ENCODE results near the gene REG1B.
"Not testable (repeated sequence)": the region's sequence is repeated elsewhere in the genome, so short reads cannot be mapped to it uniquely, and the experiment has no call there.

Gene REG1B

GRCh38 chr2:79083597-79084251 is 4.1 kb downstream of the REG1B start:
- peaks cover 32% of the 10 kb centered on the region for H3K27me3 ChIP-seq (ENCODE audit: insufficient read depth, low read depth, severe bottlenecking)
- no peak for TF ChIP-seq CTCF (IDR thresholded peaks at IDR 0.05; ENCODE audit: low read depth, low read length)
- no peak overlapping the region for H3K4me3 ChIP-seq (ENCODE audit: low read depth, low read length)
- no peaks in the 10 kb centered on the region for H3K36me3 ChIP-seq
- H3K27ac ChIP-seq, result no peak overlapping the region
- no peak for DNase-seq
- no peaks in the 10 kb centered on the region for H3K9me3 ChIP-seq (ENCODE audit: severe bottlenecking)

GRCh38 chr2:79082987-79083386 is 4.8 kb downstream of the REG1B start:
- H3K4me3 ChIP-seq (ENCODE audit: low read depth, low read length), result no peak overlapping the region
- no peak for TF ChIP-seq CTCF (IDR thresholded peaks at IDR 0.05; ENCODE audit: low read depth, low read length)
- H3K9me3 ChIP-seq (ENCODE audit: severe bottlenecking), result peaks cover 2% of the 10 kb centered on the region
- no peak for DNase-seq
- peaks cover 26% of the 10 kb centered on the region for H3K27me3 ChIP-seq (ENCODE audit: insufficient read depth, low read depth, severe bottlenecking)
- no peaks in the 10 kb centered on the region for H3K36me3 ChIP-seq
- H3K27ac ChIP-seq, result no peak overlapping the region

GRCh38 chr2:79071078-79071477 is 16.7 kb downstream of the REG1B start:
- H3K36me3 ChIP-seq, result no peaks in the 10 kb centered on the region
- TF ChIP-seq CTCF (IDR thresholded peaks at IDR 0.05; ENCODE audit: low read depth, low read length), result no peak
- no peak overlapping the region for H3K4me3 ChIP-seq (ENCODE audit: low read depth, low read length)
- H3K9me3 ChIP-seq (ENCODE audit: severe bottlenecking), result no peaks in the 10 kb centered on the region
- peaks cover 52% of the 10 kb centered on the region for H3K27me3 ChIP-seq (ENCODE audit: insufficient read depth, low read depth, severe bottlenecking)
- H3K27ac ChIP-seq, result no peak overlapping the region
- no peak for DNase-seq

GRCh38 chr2:79065201-79065600 is 22.6 kb downstream of the REG1B start:
- Histone ChIP-seq H3K36me3 (no peaks in the 10 kb centered on the region), H3K4me3 (ENCODE audit: low read depth, low read length) (no peak overlapping the region), H3K27ac (no peak overlapping the region), H3K27me3 (ENCODE audit: insufficient read depth, low read depth, severe bottlenecking) (peaks cover 79% of the 10 kb centered on the region), H3K9me3 (ENCODE audit: severe bottlenecking) (no peaks in the 10 kb centered on the region)
- no peak for DNase-seq
- no peak for TF ChIP-seq CTCF (IDR thresholded peaks at IDR 0.05; ENCODE audit: low read depth, low read length)

GRCh38 chr2:79054769-79055168 is 33.0 kb downstream of the REG1B start:
- not testable (repeated sequence) for H3K27ac ChIP-seq; H3K4me3 ChIP-seq (ENCODE audit: low read depth, low read length); H3K36me3 ChIP-seq; H3K9me3 ChIP-seq (ENCODE audit: severe bottlenecking); H3K27me3 ChIP-seq (ENCODE audit: insufficient read depth, low read depth, severe bottlenecking); DNase-seq

GRCh38 chr2:79053486-79053885 is 34.3 kb downstream of the REG1B start:
- not testable (repeated sequence) for H3K4me3 ChIP-seq (ENCODE audit: low read depth, low read length); H3K9me3 ChIP-seq (ENCODE audit: severe bottlenecking); DNase-seq; H3K27ac ChIP-seq; H3K36me3 ChIP-seq; H3K27me3 ChIP-seq (ENCODE audit: insufficient read depth, low read depth, severe bottlenecking)

GRCh38 chr2:79041032-79041448 is 46.8 kb downstream of the REG1B start:
- H3K9me3 ChIP-seq (ENCODE audit: severe bottlenecking), result no peaks in the 10 kb centered on the region
- peaks cover 7% of the 10 kb centered on the region for H3K27me3 ChIP-seq (ENCODE audit: insufficient read depth, low read depth, severe bottlenecking)
- no peak overlapping the region for H3K27ac ChIP-seq
- peak; percentile 17 for DNase-seq
- H3K4me3 ChIP-seq (ENCODE audit: low read depth, low read length), result no peak overlapping the region
- TF ChIP-seq CTCF (IDR thresholded peaks at IDR 0.05; ENCODE audit: low read depth, low read length), result peak; percentile 60
- H3K36me3 ChIP-seq, result no peaks in the 10 kb centered on the region

Measured in WERI-Rb-1 (cell line).